ENCODE data around the gene LCE3D.
"Not testable (repeated sequence)": the region's sequence is repeated elsewhere in the genome, so short reads cannot be mapped to it uniquely, and the experiment has no call there.

DNA sequence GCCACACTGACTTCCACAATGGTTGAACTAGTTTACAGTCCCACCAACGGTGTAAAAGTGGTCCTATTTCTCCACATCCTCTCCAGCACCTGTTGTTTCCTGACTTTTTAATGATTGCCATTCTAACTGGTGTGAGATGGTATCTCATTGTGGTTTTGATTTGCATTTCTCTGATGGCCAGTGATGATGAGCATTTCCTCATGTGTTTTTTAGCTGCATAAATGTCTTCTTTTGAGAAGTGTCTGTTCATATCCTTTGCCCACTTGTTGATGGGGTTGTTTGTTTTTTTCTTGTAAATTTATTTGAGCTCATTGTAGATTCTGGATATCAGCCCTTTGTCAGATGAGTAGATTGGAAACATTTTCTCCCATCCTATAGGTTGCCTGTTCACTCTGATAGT lies 32.0 kb downstream of the LCE3D start:
- not testable (repeated sequence) for TF ChIP-seq CTCF, POLR2A (IDR thresholded peaks at IDR 0.05)
